K562 (cell line): ENCODE measurements around the gene USH2A.

ENCODE experiments used
- CHD4 ChIP-seq: fragments of 200-600 bp; sonication (generic); IDR thresholded peaks from 3 replicates; pipeline ENCODE4 v1.6.1; 2012; ENCODE audit warnings: low read depth, mild to moderate bottlenecking, mixed read lengths, low read length, inconsistent platforms; ENCODE audit not compliant: insufficient read depth, insufficient replicate concordance, poor library complexity, severe bottlenecking
- EGR1 ChIP-seq: fragments of 450-650 bp; conservative IDR thresholded peaks from 2 replicates; pipeline ENCODE4 v1.6.1; 2017; ENCODE audit warnings: mild to moderate bottlenecking
- POLR2A ChIP-seq: fragments of 450-650 bp; conservative IDR thresholded peaks from 2 replicates; pipeline ENCODE4 v1.6.1; 2016
- POLR2AphosphoS5 ChIP-seq: IDR thresholded peaks from 2 replicates; pipeline ENCODE4 v1.6.1; 2011; ENCODE audit warnings: mild to moderate bottlenecking, low read depth, low read length, moderate library complexity; ENCODE audit not compliant: control insufficient read depth, insufficient read depth
- RB1 ChIP-seq: fragments of 450-650 bp; IDR thresholded peaks from 2 replicates; pipeline ENCODE4 v1.6.1; 2017; ENCODE audit warnings: low read depth, mild to moderate bottlenecking
- ZNF282 ChIP-seq: sonication (generic); formaldehyde crosslinking; IDR thresholded peaks from 2 replicates; pipeline ENCODE4 v1.8.1; 2023; ENCODE audit warnings: missing genetic modification reagents
- TF ChIP-seq, protein P1 (sequence below), 2 experiments: fragments of 450-650 bp; formaldehyde crosslinking in 1 of 2; IDR thresholded peaks; 2 replicates each; pipeline versions ENCODE4 v1.4.0 to v1.6.1; 2014 to 2020; ENCODE audit warnings: mild to moderate bottlenecking in 2 of 2, borderline replicate concordance in 1 of 2, low read depth in 1 of 2
- TF ChIP-seq, protein P2 (sequence below): sonication (generic); formaldehyde crosslinking; IDR thresholded peaks from 2 replicates; pipeline ENCODE4 v1.8.1; 2023; ENCODE audit warnings: mild to moderate bottlenecking, missing genetic modification reagents
- TF ChIP-seq, protein P3 (sequence below), 2 experiments: fragments of 450-650 bp in 1 of 2; sonication (generic) in 1 of 2; formaldehyde crosslinking in 1 of 2; IDR thresholded peaks in 1 of 2; conservative IDR thresholded peaks in 1 of 2; 2 replicates each; pipeline versions ENCODE4 v1.6.1 to v1.8.1; 2016 to 2023; ENCODE audit warnings: mild to moderate bottlenecking in 2 of 2, moderate library complexity in 2 of 2, inconsistent platforms in 1 of 2, missing genetic modification reagents in 1 of 2
- TF ChIP-seq, protein P4 (sequence below), 3 experiments: IDR thresholded peaks in 2 of 3; conservative IDR thresholded peaks in 1 of 3; 2 replicates each; pipeline ENCODE4 v1.5.1; 2011 to 2012; ENCODE audit warnings: low read length in 3 of 3, mild to moderate bottlenecking in 3 of 3, control low read depth in 2 of 3, improper control_type of control experiment in 1 of 3, inconsistent platforms in 1 of 3, low read depth in 1 of 3, mixed read lengths in 1 of 3, moderate library complexity in 1 of 3; ENCODE audit not compliant: insufficient read depth in 2 of 3

DNA sequence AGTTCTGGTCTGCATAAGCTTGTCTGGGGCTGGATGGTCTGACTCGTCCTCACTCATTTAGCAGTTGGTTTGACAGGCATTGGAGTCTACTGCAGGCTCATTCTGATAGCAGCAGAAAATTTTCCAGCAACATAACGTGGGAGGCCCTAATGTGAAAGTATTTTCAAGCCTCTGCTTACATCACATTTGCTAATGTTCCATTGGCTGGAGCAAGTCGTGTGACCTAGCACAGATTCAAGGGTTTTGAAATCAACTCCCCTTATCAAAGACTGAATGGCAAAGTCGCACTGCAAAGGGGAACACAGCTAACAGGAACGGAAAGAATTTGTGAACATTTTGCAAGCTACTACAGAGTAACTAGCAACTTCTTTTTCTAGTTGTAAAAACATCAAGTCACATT lies 2.3 kb upstream of the USH2A start:
- no peak for TF ChIP-seq POLR2A
- no peak for TF ChIP-seq ZNF282
- TF ChIP-seq, protein P1, sequence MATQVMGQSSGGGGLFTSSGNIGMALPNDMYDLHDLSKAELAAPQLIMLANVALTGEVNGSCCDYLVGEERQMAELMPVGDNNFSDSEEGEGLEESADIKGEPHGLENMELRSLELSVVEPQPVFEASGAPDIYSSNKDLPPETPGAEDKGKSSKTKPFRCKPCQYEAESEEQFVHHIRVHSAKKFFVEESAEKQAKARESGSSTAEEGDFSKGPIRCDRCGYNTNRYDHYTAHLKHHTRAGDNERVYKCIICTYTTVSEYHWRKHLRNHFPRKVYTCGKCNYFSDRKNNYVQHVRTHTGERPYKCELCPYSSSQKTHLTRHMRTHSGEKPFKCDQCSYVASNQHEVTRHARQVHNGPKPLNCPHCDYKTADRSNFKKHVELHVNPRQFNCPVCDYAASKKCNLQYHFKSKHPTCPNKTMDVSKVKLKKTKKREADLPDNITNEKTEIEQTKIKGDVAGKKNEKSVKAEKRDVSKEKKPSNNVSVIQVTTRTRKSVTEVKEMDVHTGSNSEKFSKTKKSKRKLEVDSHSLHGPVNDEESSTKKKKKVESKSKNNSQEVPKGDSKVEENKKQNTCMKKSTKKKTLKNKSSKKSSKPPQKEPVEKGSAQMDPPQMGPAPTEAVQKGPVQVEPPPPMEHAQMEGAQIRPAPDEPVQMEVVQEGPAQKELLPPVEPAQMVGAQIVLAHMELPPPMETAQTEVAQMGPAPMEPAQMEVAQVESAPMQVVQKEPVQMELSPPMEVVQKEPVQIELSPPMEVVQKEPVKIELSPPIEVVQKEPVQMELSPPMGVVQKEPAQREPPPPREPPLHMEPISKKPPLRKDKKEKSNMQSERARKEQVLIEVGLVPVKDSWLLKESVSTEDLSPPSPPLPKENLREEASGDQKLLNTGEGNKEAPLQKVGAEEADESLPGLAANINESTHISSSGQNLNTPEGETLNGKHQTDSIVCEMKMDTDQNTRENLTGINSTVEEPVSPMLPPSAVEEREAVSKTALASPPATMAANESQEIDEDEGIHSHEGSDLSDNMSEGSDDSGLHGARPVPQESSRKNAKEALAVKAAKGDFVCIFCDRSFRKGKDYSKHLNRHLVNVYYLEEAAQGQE (IDR thresholded peaks at IDR 0.05; ENCODE audit: borderline replicate concordance): no peak
- TF ChIP-seq, protein P1 (CRISPR knock-in tag; IDR thresholded peaks at IDR 0.05; ENCODE audit: low read depth): no peak
- TF ChIP-seq, protein P2, sequence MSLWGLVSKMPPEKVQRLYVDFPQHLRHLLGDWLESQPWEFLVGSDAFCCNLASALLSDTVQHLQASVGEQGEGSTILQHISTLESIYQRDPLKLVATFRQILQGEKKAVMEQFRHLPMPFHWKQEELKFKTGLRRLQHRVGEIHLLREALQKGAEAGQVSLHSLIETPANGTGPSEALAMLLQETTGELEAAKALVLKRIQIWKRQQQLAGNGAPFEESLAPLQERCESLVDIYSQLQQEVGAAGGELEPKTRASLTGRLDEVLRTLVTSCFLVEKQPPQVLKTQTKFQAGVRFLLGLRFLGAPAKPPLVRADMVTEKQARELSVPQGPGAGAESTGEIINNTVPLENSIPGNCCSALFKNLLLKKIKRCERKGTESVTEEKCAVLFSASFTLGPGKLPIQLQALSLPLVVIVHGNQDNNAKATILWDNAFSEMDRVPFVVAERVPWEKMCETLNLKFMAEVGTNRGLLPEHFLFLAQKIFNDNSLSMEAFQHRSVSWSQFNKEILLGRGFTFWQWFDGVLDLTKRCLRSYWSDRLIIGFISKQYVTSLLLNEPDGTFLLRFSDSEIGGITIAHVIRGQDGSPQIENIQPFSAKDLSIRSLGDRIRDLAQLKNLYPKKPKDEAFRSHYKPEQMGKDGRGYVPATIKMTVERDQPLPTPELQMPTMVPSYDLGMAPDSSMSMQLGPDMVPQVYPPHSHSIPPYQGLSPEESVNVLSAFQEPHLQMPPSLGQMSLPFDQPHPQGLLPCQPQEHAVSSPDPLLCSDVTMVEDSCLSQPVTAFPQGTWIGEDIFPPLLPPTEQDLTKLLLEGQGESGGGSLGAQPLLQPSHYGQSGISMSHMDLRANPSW (CRISPR knock-in tag): no peak
- no peak for TF ChIP-seq POLR2AphosphoS5
- TF ChIP-seq CHD4: no peak
- TF ChIP-seq, protein P3, sequence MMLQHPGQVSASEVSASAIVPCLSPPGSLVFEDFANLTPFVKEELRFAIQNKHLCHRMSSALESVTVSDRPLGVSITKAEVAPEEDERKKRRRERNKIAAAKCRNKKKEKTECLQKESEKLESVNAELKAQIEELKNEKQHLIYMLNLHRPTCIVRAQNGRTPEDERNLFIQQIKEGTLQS (IDR thresholded peaks at IDR 0.05): no peak
- TF ChIP-seq, protein P3 (CRISPR knock-in tag; conservative IDR thresholded peaks at IDR 0.05): no peak
- no peak for TF ChIP-seq EGR1
- no peak for TF ChIP-seq RB1
- TF ChIP-seq, protein P4, sequence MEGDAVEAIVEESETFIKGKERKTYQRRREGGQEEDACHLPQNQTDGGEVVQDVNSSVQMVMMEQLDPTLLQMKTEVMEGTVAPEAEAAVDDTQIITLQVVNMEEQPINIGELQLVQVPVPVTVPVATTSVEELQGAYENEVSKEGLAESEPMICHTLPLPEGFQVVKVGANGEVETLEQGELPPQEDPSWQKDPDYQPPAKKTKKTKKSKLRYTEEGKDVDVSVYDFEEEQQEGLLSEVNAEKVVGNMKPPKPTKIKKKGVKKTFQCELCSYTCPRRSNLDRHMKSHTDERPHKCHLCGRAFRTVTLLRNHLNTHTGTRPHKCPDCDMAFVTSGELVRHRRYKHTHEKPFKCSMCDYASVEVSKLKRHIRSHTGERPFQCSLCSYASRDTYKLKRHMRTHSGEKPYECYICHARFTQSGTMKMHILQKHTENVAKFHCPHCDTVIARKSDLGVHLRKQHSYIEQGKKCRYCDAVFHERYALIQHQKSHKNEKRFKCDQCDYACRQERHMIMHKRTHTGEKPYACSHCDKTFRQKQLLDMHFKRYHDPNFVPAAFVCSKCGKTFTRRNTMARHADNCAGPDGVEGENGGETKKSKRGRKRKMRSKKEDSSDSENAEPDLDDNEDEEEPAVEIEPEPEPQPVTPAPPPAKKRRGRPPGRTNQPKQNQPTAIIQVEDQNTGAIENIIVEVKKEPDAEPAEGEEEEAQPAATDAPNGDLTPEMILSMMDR (IDR thresholded peaks at IDR 0.05 in 2 of 3, conservative IDR thresholded peaks at IDR 0.05 in 1 of 3; ENCODE audit: insufficient read depth in 2 of 3, low read depth in 1 of 3, low read length in 3 of 3): no peak
